C4-2B (cell line): ENCODE measurements around the gene KLHL13.

Source experiments
- CTCF ChIP-seq: fragments of 450-650 bp; conservative IDR thresholded peaks from 2 replicates; pipeline ENCODE4 v1.5.1; 2017; ENCODE audit warnings: mild to moderate bottlenecking
- ZFX ChIP-seq: fragments of 450-650 bp; IDR thresholded peaks from 2 replicates; pipeline ENCODE4 v1.6.1; 2017

- TF ChIP-seq CTCF: no peak
- TF ChIP-seq ZFX: no peak
Observed at GRCh38 chrX:118115953-118116712, 477 bp downstream of the KLHL13 start.
